Panc1 (cell line): Measurements from ENCODE around the gene PLCH2. TPM values are rescaled to one million over a fixed set of nuclear protein-coding genes. Genes with fewer than 3 reads are reported as not detected.

ENCODE experiments used
- ATAC-seq: fragments of 200-7000 bp; cut with Tn5 transposase; 2 replicates; pipeline ENCODE4 v1.9.1; 2020; ENCODE audit warnings: mild to moderate bottlenecking, moderate library complexity
- BruUV-seq: library from RNA; stranded (reverse); fragments of 400-500 nt; replicated peaks from 2 replicates; lab custom pipeline; 2021; lab: Mats Ljungman, UMichigan
- CTCF ChIA-PET: fragments of 300-600 bp; sonication (Branson Sonifier 250); formaldehyde crosslinking; loops from one replicate; lab custom pipeline; 2022; ENCODE audit warnings: antibody characterized with exemption; lab: Charles Lee
- POLR2A ChIA-PET: fragments of 300-600 bp; sonication (Branson Sonifier 250); formaldehyde crosslinking; loops from one replicate; lab custom pipeline; 2022; ENCODE audit warnings: antibody characterized with exemption; lab: Charles Lee
- DNase-seq: peaks from one replicate; pipeline ENCODE4 v3.0.0-alpha.2; 2010; ENCODE audit warnings: low read depth, low spot score
- H3K27ac ChIP-seq: 2 replicates; pipeline ENCODE4 v1.5.1; 2011; ENCODE audit warnings: mild to moderate bottlenecking, low read length, inconsistent platforms
- H3K27me3 ChIP-seq: fragments of 200-500 bp; sonication (Bioruptor generic); 2 replicates; pipeline ENCODE4 v1.6.0; 2014; ENCODE audit warnings: low read length, inconsistent platforms; ENCODE audit not compliant: control insufficient read depth, insufficient read depth
- H3K36me3 ChIP-seq: fragments of 200-500 bp; sonication (Bioruptor generic); 2 replicates; pipeline ENCODE4 v1.5.1; 2014; ENCODE audit warnings: inconsistent platforms, mild to moderate bottlenecking, low read length, moderate library complexity; ENCODE audit not compliant: control insufficient read depth, insufficient read depth
- H3K4me1 ChIP-seq: 2 replicates; pipeline ENCODE4 v1.5.1; 2011; ENCODE audit warnings: inconsistent platforms, mild to moderate bottlenecking, low read length, moderate library complexity; ENCODE audit not compliant: control insufficient read depth, insufficient read depth
- H3K4me3 ChIP-seq, 2 experiments: 2 replicates each; pipeline ENCODE4 v1.5.1; 2011 to 2012; ENCODE audit warnings: low read depth in 2 of 2, low read length in 2 of 2, mild to moderate bottlenecking in 2 of 2, inconsistent platforms in 1 of 2, moderate library complexity in 1 of 2
- H3K9me3 ChIP-seq: fragments of 200-500 bp; sonication (Bioruptor generic); 2 replicates; pipeline ENCODE4 v1.5.1; 2014; ENCODE audit warnings: low read depth, mild to moderate bottlenecking, inconsistent platforms, low read length, moderate library complexity; ENCODE audit not compliant: control insufficient read depth, insufficient read depth
- POLR2AphosphoS5 ChIP-seq: IDR thresholded peaks from 2 replicates; pipeline ENCODE4 v1.6.1; 2012; ENCODE audit warnings: mild to moderate bottlenecking, low read depth, low read length, moderate library complexity
- SIN3A ChIP-seq: IDR thresholded peaks from 2 replicates; pipeline ENCODE4 v1.6.1; 2012; ENCODE audit warnings: low read depth, mild to moderate bottlenecking, low read length, moderate library complexity, borderline replicate concordance; ENCODE audit not compliant: insufficient read depth
- TCF7L2 ChIP-seq: IDR thresholded peaks from 2 replicates; pipeline ENCODE4 v1.6.1; 2011; ENCODE audit warnings: mild to moderate bottlenecking, low read depth, low read length, inconsistent platforms
- in situ Hi-C: cut with HindIII; loops from 2 replicates; pipeline ENCODE4 v1.10.0; 2016; ENCODE audit warnings: low sequenced_read_pairs, low pct_unique_long_range_greater_than_20kb
- intact Hi-C: fragments of 100-400 bp; cut with micrococcal nuclease; formaldehyde crosslinking; loops from one replicate; pipeline ENCODE4 v1.10.0; 2022; ENCODE audit not compliant: unreplicated experiment
- total RNA-seq: library from RNA; stranded (reverse); gene quantifications from one replicate; pipeline ENCODE4 v1.2.1, GENCODE V29; 2021; ENCODE audit not compliant: unreplicated experiment
- TF ChIP-seq, protein P1 (sequence below): fragments of 450-650 bp; IDR thresholded peaks from 2 replicates; pipeline ENCODE4 v1.5.1; 2017; ENCODE audit warnings: mild to moderate bottlenecking
- TF ChIP-seq, protein P2 (sequence below), 2 experiments: IDR thresholded peaks; 2 replicates each; pipeline ENCODE4 v1.6.1; 2011 to 2012; ENCODE audit warnings: low read depth in 2 of 2, control low read depth in 1 of 2, low read length in 1 of 2, mild to moderate bottlenecking in 1 of 2, moderate library complexity in 1 of 2; ENCODE audit not compliant: insufficient read depth in 1 of 2

Gene PLCH2
- total RNA-seq, 1 experiment from 2014 or later, result 41.2 TPM

DNA sequence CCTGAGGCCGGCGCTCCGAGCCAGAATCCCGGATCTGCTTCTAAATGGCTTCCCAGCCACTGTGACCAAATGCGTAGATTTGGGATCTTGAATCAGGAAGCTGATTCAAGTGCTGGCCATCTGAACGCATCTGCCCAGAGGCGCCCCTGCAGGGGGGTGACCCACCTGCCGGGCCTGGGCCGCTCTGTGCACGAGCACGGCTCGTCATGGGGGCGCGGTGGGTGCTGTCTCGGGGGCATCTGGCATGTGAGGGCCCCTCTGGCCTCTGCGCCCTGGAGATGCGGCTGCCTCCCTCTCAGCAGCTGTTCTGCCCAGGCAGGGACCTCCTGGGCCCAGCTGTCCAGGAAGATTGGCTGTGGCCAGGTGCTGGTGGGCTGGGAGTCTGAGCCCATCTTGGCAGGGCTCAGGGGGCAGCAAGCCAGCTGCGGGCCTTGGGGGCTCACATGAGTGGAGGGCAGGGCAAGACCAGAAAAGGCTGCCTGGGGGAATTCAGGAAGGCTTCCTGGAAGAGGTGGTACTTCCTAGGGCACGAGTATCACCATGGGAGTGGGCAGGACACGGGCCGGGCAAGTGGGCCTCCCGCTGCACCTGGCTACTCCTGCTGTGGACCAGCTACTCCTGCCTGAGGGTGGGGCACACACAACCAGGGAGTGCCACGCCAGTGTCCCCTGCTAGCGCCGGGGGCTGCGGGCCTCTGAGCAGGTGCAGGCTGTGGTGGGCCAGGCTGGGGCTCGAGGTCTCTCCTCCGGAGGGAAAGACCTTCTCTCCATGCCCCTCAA is 25.1 kb downstream of the PLCH2 start:
- Histone ChIP-seq H3K4me3 (no peak overlapping the region), H3K36me3 (no peaks in the 10 kb centered on the region), H3K27me3 (no peaks in the 10 kb centered on the region), H3K4me1 (peaks cover 22% of the 10 kb centered on the region), H3K9me3 (no peaks in the 10 kb centered on the region), H3K27ac (no peak overlapping the region)
- no peak for DNase-seq
- no TSS peak for BruUV-seq
- ATAC-seq, result no peak
- CTCF ChIA-PET, result no interaction called here
- intact Hi-C loops, result no loop called here
- POLR2A ChIA-PET, result no interaction called here
- in situ Hi-C loops, result no loop called here
- TF ChIP-seq TCF7L2 (no peak), SIN3A (no peak), POLR2AphosphoS5 (no peak)
- TF ChIP-seq, protein P1, sequence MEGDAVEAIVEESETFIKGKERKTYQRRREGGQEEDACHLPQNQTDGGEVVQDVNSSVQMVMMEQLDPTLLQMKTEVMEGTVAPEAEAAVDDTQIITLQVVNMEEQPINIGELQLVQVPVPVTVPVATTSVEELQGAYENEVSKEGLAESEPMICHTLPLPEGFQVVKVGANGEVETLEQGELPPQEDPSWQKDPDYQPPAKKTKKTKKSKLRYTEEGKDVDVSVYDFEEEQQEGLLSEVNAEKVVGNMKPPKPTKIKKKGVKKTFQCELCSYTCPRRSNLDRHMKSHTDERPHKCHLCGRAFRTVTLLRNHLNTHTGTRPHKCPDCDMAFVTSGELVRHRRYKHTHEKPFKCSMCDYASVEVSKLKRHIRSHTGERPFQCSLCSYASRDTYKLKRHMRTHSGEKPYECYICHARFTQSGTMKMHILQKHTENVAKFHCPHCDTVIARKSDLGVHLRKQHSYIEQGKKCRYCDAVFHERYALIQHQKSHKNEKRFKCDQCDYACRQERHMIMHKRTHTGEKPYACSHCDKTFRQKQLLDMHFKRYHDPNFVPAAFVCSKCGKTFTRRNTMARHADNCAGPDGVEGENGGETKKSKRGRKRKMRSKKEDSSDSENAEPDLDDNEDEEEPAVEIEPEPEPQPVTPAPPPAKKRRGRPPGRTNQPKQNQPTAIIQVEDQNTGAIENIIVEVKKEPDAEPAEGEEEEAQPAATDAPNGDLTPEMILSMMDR, result no peak
- TF ChIP-seq, protein P2, sequence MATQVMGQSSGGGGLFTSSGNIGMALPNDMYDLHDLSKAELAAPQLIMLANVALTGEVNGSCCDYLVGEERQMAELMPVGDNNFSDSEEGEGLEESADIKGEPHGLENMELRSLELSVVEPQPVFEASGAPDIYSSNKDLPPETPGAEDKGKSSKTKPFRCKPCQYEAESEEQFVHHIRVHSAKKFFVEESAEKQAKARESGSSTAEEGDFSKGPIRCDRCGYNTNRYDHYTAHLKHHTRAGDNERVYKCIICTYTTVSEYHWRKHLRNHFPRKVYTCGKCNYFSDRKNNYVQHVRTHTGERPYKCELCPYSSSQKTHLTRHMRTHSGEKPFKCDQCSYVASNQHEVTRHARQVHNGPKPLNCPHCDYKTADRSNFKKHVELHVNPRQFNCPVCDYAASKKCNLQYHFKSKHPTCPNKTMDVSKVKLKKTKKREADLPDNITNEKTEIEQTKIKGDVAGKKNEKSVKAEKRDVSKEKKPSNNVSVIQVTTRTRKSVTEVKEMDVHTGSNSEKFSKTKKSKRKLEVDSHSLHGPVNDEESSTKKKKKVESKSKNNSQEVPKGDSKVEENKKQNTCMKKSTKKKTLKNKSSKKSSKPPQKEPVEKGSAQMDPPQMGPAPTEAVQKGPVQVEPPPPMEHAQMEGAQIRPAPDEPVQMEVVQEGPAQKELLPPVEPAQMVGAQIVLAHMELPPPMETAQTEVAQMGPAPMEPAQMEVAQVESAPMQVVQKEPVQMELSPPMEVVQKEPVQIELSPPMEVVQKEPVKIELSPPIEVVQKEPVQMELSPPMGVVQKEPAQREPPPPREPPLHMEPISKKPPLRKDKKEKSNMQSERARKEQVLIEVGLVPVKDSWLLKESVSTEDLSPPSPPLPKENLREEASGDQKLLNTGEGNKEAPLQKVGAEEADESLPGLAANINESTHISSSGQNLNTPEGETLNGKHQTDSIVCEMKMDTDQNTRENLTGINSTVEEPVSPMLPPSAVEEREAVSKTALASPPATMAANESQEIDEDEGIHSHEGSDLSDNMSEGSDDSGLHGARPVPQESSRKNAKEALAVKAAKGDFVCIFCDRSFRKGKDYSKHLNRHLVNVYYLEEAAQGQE (IDR thresholded peaks at IDR 0.05; ENCODE audit: insufficient read depth in 1 of 2, low read depth in 2 of 2, low read length in 1 of 2), result no peak

DNA sequence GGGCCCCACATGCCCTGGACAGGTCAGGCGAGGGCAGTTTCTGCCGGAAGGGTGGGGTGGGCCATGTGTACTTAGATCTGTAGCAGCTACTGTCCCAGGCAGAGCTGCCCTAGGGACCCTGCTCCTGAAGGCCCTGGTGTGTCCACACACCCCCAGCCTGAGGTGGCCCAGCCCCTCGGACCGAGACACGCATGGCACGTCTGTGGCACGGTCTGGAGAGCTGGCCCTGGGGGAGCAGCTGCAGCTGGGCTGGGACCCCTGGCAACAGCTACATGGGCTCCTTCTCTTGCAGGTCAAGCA is 25.7 kb downstream of the PLCH2 start:
- no peak overlapping the region for H3K27ac ChIP-seq
- in situ Hi-C loops, result no loop called here

More for the DNA sequence above, 25.7 kb downstream of the PLCH2 start:
- H3K4me1 ChIP-seq, result peaks cover 28% of the 10 kb centered on the region
- TF ChIP-seq, protein P1, result no peak
- TF ChIP-seq, protein P2 (IDR thresholded peaks at IDR 0.05; ENCODE audit: insufficient read depth in 1 of 2, low read depth in 2 of 2, low read length in 1 of 2), result no peak
- TF ChIP-seq POLR2AphosphoS5 (no peak), TCF7L2 (no peak)
- CTCF ChIA-PET, result no interaction called here
- DNase-seq (no peak), ATAC-seq (no peak)
- no TSS peak for BruUV-seq
- H3K9me3 ChIP-seq, result no peaks in the 10 kb centered on the region
- H3K36me3 ChIP-seq, result no peaks in the 10 kb centered on the region
- intact Hi-C loops, result no loop called here
- POLR2A ChIA-PET, result no interaction called here
- H3K27me3 ChIP-seq, result no peaks in the 10 kb centered on the region
- H3K4me3 ChIP-seq, result no peak overlapping the region
